ENCODE data around the gene KCNH2.

DNA sequence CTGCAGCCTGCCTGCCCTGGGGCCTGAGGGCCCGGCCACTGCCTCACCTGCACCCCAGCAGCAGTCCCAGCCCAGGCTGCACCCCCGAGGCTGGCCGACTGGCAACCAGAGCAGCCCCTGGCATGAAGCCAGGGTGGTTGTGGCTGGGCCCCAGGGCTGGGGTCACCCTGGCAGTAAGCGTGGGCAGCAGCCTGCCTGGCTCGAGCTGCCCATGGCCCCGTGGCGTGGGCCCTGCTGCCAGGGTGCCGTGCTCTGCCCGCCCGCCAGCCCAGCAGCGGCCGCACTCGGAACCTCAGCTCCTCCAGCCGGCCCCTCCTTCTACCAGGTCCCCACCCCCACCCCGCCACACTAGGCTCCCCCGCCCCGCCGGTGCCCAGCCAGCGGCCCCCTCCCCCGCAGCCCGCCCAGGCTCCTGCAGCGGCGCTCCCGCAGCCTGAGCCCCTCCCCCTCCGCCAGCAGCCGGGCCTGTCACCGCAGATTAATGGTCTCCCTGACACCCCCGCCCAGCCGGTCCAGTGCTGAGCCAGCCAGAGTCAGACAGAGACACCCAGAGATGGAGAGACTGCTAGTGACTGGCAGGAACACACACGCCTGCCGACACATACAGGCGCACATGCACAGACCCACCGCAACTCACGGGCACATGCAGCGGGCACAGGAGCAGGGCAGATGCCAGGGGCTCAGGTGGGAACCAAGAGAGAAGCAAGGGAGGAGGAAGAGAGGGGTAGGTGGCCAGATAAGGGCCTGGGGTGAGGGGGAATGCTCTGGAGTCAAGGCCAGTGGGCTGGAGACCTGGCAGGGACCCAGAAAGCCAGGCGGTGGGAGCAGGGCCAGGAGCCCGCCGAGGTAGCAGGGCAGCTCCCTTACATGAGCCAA lies 22.4 kb downstream of the KCNH2 start:
- TF ChIP-seq RAD21 (IDR thresholded peaks at IDR 0.05) (no peak), GABPA (IDR thresholded peaks at IDR 0.05 in 1 of 2, conservative IDR thresholded peaks at IDR 0.05 in 1 of 2) (no peak), YY1 (IDR thresholded peaks at IDR 0.05) (no peak), EGR1 (IDR thresholded peaks at IDR 0.05; ENCODE audit: low read depth in 2 of 2) (no peak)
- TF ChIP-seq, protein P1, sequence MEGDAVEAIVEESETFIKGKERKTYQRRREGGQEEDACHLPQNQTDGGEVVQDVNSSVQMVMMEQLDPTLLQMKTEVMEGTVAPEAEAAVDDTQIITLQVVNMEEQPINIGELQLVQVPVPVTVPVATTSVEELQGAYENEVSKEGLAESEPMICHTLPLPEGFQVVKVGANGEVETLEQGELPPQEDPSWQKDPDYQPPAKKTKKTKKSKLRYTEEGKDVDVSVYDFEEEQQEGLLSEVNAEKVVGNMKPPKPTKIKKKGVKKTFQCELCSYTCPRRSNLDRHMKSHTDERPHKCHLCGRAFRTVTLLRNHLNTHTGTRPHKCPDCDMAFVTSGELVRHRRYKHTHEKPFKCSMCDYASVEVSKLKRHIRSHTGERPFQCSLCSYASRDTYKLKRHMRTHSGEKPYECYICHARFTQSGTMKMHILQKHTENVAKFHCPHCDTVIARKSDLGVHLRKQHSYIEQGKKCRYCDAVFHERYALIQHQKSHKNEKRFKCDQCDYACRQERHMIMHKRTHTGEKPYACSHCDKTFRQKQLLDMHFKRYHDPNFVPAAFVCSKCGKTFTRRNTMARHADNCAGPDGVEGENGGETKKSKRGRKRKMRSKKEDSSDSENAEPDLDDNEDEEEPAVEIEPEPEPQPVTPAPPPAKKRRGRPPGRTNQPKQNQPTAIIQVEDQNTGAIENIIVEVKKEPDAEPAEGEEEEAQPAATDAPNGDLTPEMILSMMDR (IDR thresholded peaks at IDR 0.05; ENCODE audit: low read depth, low read length, missing input control): no peak
- TF ChIP-seq, protein P2, sequence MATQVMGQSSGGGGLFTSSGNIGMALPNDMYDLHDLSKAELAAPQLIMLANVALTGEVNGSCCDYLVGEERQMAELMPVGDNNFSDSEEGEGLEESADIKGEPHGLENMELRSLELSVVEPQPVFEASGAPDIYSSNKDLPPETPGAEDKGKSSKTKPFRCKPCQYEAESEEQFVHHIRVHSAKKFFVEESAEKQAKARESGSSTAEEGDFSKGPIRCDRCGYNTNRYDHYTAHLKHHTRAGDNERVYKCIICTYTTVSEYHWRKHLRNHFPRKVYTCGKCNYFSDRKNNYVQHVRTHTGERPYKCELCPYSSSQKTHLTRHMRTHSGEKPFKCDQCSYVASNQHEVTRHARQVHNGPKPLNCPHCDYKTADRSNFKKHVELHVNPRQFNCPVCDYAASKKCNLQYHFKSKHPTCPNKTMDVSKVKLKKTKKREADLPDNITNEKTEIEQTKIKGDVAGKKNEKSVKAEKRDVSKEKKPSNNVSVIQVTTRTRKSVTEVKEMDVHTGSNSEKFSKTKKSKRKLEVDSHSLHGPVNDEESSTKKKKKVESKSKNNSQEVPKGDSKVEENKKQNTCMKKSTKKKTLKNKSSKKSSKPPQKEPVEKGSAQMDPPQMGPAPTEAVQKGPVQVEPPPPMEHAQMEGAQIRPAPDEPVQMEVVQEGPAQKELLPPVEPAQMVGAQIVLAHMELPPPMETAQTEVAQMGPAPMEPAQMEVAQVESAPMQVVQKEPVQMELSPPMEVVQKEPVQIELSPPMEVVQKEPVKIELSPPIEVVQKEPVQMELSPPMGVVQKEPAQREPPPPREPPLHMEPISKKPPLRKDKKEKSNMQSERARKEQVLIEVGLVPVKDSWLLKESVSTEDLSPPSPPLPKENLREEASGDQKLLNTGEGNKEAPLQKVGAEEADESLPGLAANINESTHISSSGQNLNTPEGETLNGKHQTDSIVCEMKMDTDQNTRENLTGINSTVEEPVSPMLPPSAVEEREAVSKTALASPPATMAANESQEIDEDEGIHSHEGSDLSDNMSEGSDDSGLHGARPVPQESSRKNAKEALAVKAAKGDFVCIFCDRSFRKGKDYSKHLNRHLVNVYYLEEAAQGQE (IDR thresholded peaks at IDR 0.05): no peak
